Heart left ventricle (tissue), 13 donors: ENCODE measurements around the gene SEMA6A.

ENCODE experiments used
- CTCF ChIP-seq, 12 donors: fragments of 200-600 bp; sonication (generic) in 4 of 12; IDR thresholded peaks; one replicate each; pipeline versions ENCODE4 v1.5.0 to v1.8.0; 2018 to 2022; ENCODE audit warnings: antibody characterized with exemption in 12 of 12, mild to moderate bottlenecking in 5 of 12
- POLR2A ChIP-seq, 2 donors: fragments of 450-650 bp; IDR thresholded peaks; one replicate each; pipeline ENCODE4 v1.6.1; 2017; ENCODE audit warnings: antibody characterized with exemption in 2 of 2, mild to moderate bottlenecking in 2 of 2, moderate library complexity in 2 of 2
- donor health status: ischemic (EF 13 %, LVEDD 7.1; RV severe dilation, severe dysfunction).
- donor health status: DM: no; HTN: yes; CAD: no.
- donor health status: DM: no; HTN: no; CAD: no.
- donor health status: ischemic (EF 25% LVEDD 6.9; RV normal size, moderate dysfunction).
- donor health status: ischemic (EF 25% LVEDD 5.7; RV mildly dilated, moderate dysfunction).
- donor health status: ischemic (EF 35%, LVEDD 5.7; RV mildly dilated, moderate dysfunction).
- donor health status: nonischemic (EF 11% LVEDD 7.7; RV severe dilation, severe dysfunction).
- donor health status: DM: yes; HTN: yes; CAD: no.
- donor health status: PGD.
- donor health status: ischemic (EF 29% LVEDD 5.4; RV normal size, mild dysfunction).
- donor health status: nonischemic (EF 23%, LVEDD 6.1; RV moderate dilation, normal function).

DNA sequence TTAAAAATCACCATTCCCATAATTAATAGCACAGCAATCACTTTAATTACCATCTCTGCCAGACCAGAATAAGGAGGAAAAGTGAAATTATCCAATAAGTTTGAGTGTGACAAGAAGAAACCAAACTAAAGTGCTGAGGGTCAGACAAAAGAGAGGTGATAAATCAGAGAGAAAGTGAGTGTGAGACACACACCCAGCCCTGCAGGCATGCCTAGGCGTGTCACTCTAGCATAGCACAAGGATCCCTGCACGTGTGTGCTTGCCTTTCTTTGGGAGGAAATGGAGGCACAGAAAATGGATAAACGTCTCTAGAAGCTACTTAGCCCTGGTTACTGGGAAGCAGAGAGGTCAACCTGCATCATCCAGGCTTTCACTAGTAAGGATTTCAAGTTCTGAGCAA lies 56.2 kb downstream of the SEMA6A start:
- TF ChIP-seq CTCF (IDR thresholded peaks at IDR 0.05) (no peak), POLR2A (IDR thresholded peaks at IDR 0.05) (no peak)
